Esophagus (tissue), 2 donors: ENCODE measurements around the gene TRIM54. TPM values are rescaled to one million over a fixed set of nuclear protein-coding genes. Genes with fewer than 3 reads are reported as not detected.

Experiments used
- H3K27ac ChIP-seq, 2 donors: one replicate each; pipeline ENCODE4 v1.5.1; 2013; ENCODE audit warnings: low read depth in 2 of 2, mild to moderate bottlenecking in 2 of 2, inconsistent platforms in 1 of 2, low read length in 1 of 2, moderate library complexity in 1 of 2
- H3K27me3 ChIP-seq, 2 donors: one replicate each; pipeline ENCODE4 v1.6.1; 2013; ENCODE audit warnings: low read length in 2 of 2, control low read depth in 1 of 2, mild to moderate bottlenecking in 1 of 2; ENCODE audit not compliant: insufficient read depth in 2 of 2, control insufficient read depth in 1 of 2
- H3K36me3 ChIP-seq, 2 donors: one replicate each; pipeline ENCODE4 v1.6.1; 2013; ENCODE audit warnings: low read length in 1 of 2; ENCODE audit not compliant: control insufficient read depth in 2 of 2, insufficient read depth in 2 of 2
- H3K4me1 ChIP-seq, 2 donors: one replicate each; pipeline ENCODE4 v1.6.1; 2013; ENCODE audit warnings: low read length in 1 of 2; ENCODE audit not compliant: control insufficient read depth in 2 of 2, insufficient read depth in 2 of 2
- H3K4me3 ChIP-seq, 2 donors: one replicate each; pipeline ENCODE4 v1.5.1; 2013; ENCODE audit warnings: low read length in 2 of 2, mild to moderate bottlenecking in 2 of 2, low read depth in 1 of 2, moderate library complexity in 1 of 2
- H3K9me3 ChIP-seq, 2 donors: one replicate each; pipeline ENCODE4 v1.6.1; 2013; ENCODE audit warnings: mild to moderate bottlenecking in 2 of 2, low read depth in 1 of 2, low read length in 1 of 2, moderate library complexity in 1 of 2; ENCODE audit not compliant: control insufficient read depth in 2 of 2, insufficient read depth in 1 of 2
- WGBS, 2 donors: extraction: QIAGEN DNeasy Blood & Tissue Kit; methylation state at CpG; one replicate each; pipeline ENCODE4 v1.1.7; 2013; 5-methylcytosine and 5-hydroxymethylcytosine counted together
- polyA plus RNA-seq, 2 donors: library from polyadenylated mRNA; stranded (reverse); fragments of 200-250 nt; gene quantifications; one replicate each; pipeline ENCODE4 v1.2.3, GENCODE V29; 2013
- donor health status: healthy with polysubstance abuse.
- donor health status: Bipolar disorder and iron deficiency.

The TRIM54 gene
- polyA plus RNA-seq, 2 donors: 0.05 to 0.18 TPM

- WGBS, 2 donors: 13 to 24% methylated on average over 1 of the region's 1 CpG
- H3K4me1 ChIP-seq: no peaks in the 10 kb centered on the region
- H3K36me3 ChIP-seq: no peaks in the 10 kb centered on the region
- H3K27ac ChIP-seq: no peak overlapping the region
- peaks cover 2 to 6% of the 10 kb centered on the region in 2 donors for H3K27me3 ChIP-seq
- no peak overlapping the region for H3K4me3 ChIP-seq
- no peaks in the 10 kb centered on the region for H3K9me3 ChIP-seq
Observed at GRCh38 chr2:27255660-27256059, 26.6 kb upstream of the TRIM54 start.

GRCh38 chr2:27256855-27257454 lies 25.3 kb upstream of the TRIM54 start:
- 72 to 78% methylated on average over 7 of the region's 7 CpGs for WGBS, 2 donors
- Histone ChIP-seq H3K4me3 (no peak overlapping the region), H3K9me3 (no peaks in the 10 kb centered on the region), H3K27ac (no peak overlapping the region), H3K36me3 (no peaks in the 10 kb centered on the region), H3K4me1 (peaks cover 0 to 1% of the 10 kb centered on the region in 2 donors), H3K27me3 (peaks cover 2 to 15% of the 10 kb centered on the region in 2 donors)

GRCh38 chr2:27258051-27258450 lies 24.2 kb upstream of the TRIM54 start:
- Histone ChIP-seq H3K27me3 (peaks cover 2 to 20% of the 10 kb centered on the region in 2 donors), H3K36me3 (no peaks in the 10 kb centered on the region), H3K9me3 (no peaks in the 10 kb centered on the region), H3K4me1 (peaks cover 0 to 11% of the 10 kb centered on the region in 2 donors), H3K27ac (no peak overlapping the region), H3K4me3 (no peak overlapping the region)
- 86 to 87% methylated on average over 8 of the region's 8 CpGs for WGBS, 2 donors

GRCh38 chr2:27261241-27261925 lies 20.8 kb upstream of the TRIM54 start:
- WGBS, 2 donors: 53 to 58% methylated on average over 11 of the region's 11 CpGs
- no peaks in the 10 kb centered on the region for H3K9me3 ChIP-seq
- peaks cover 2 to 33% of the 10 kb centered on the region in 2 donors for H3K27me3 ChIP-seq
- H3K4me1 ChIP-seq: peaks cover 8 to 13% of the 10 kb centered on the region in 2 donors
- H3K36me3 ChIP-seq: no peaks in the 10 kb centered on the region
- H3K4me3 ChIP-seq: no peak overlapping the region
- H3K27ac ChIP-seq: no peak overlapping the region

- Histone ChIP-seq H3K4me3 (peak overlapping the region in 1 of 2 donors; percentile 45), H3K4me1 (peaks cover 8 to 13% of the 10 kb centered on the region in 2 donors), H3K9me3 (no peaks in the 10 kb centered on the region), H3K27ac (no peak overlapping the region), H3K36me3 (no peaks in the 10 kb centered on the region), H3K27me3 (peaks cover 2 to 33% of the 10 kb centered on the region in 2 donors)
- 3 to 10% methylated on average over 20 to 40 of the region's 40 CpGs for WGBS, 2 donors
Observed at GRCh38 chr2:27261926-27262298, 20.3 kb upstream of the TRIM54 start.

GRCh38 chr2:27262379-27263286 lies 19.6 kb upstream of the TRIM54 start, which contains the start of gene SLC30A3:
TSS of gene SLC30A3 (minus strand) at chr2:27263047. CDS start at chr2:27262906, 141 bp downstream.
- H3K27me3 ChIP-seq: peaks cover 0 to 33% of the 10 kb centered on the region in 2 donors
- no peaks in the 10 kb centered on the region for H3K9me3 ChIP-seq
- H3K4me3 ChIP-seq: peak within 1 kb of the TSS; percentile 30 to 45
- no peaks in the 10 kb centered on the region for H3K36me3 ChIP-seq
- peaks cover 8 to 13% of the 10 kb centered on the region in 2 donors for H3K4me1 ChIP-seq
- H3K27ac ChIP-seq: no peak within 1 kb of the TSS
- 1% methylated on average over 60 to 96 of the region's 96 CpGs for WGBS, 2 donors

GRCh38 chr2:27263287-27264252 lies 18.7 kb upstream of the TRIM54 start:
- WGBS, 2 donors: 3% methylated on average over 46 of the region's 46 CpGs
- H3K27me3 ChIP-seq: peaks cover 0 to 33% of the 10 kb centered on the region in 2 donors
- H3K4me1 ChIP-seq: peaks cover 8 to 13% of the 10 kb centered on the region in 2 donors
- H3K4me3 ChIP-seq: peak overlapping the region; percentile 16 to 45
- no peaks in the 10 kb centered on the region for H3K36me3 ChIP-seq
- H3K9me3 ChIP-seq: no peaks in the 10 kb centered on the region
- no peak overlapping the region for H3K27ac ChIP-seq

- H3K36me3 ChIP-seq: no peaks in the 10 kb centered on the region
- 1 to 2% methylated on average over 26 to 38 of the region's 38 CpGs for WGBS, 2 donors
- H3K4me1 ChIP-seq: peaks cover 8 to 13% of the 10 kb centered on the region in 2 donors
- peaks cover 0 to 33% of the 10 kb centered on the region in 2 donors for H3K27me3 ChIP-seq
- H3K9me3 ChIP-seq: no peaks in the 10 kb centered on the region
- H3K4me3 ChIP-seq: peak overlapping the region in 1 of 2 donors; percentile 24
- no peak overlapping the region for H3K27ac ChIP-seq
Observed at GRCh38 chr2:27264253-27264752, 17.9 kb upstream of the TRIM54 start.
